Endothelial cell (in vitro differentiated cells): ENCODE measurements around the gene SENP8. TPM values are rescaled to one million over a fixed set of nuclear protein-coding genes. Genes with fewer than 3 reads are reported as not detected.

Experiments
- DNase-seq: peaks from one replicate; pipeline ENCODE4 v3.0.0; 2021; ENCODE audit warnings: low spot score
- H3K27ac Mint-ChIP-seq: one replicate; pipeline ENCODE4 v1.8.0; 2021; ENCODE audit warnings: mixed read lengths, inconsistent platforms; ENCODE audit not compliant: unreplicated experiment
- H3K27me3 Mint-ChIP-seq: one replicate; pipeline ENCODE4 v1.8.0; 2021; ENCODE audit warnings: mild to moderate bottlenecking, moderate library complexity, mixed read lengths, inconsistent platforms; ENCODE audit not compliant: unreplicated experiment
- H3K36me3 Mint-ChIP-seq: one replicate; pipeline ENCODE4 v1.8.0; 2021; ENCODE audit warnings: mild to moderate bottlenecking, low read depth, mixed read lengths, inconsistent platforms; ENCODE audit not compliant: unreplicated experiment
- H3K4me1 Mint-ChIP-seq: one replicate; pipeline ENCODE4 v1.8.0; 2021; ENCODE audit warnings: mild to moderate bottlenecking, mixed read lengths, inconsistent platforms; ENCODE audit not compliant: unreplicated experiment
- H3K4me3 Mint-ChIP-seq: one replicate; pipeline ENCODE4 v1.8.0; 2021; ENCODE audit warnings: mild to moderate bottlenecking, mixed read lengths, inconsistent platforms; ENCODE audit not compliant: unreplicated experiment
- H3K9me3 Mint-ChIP-seq: one replicate; pipeline ENCODE4 v1.8.0; 2021; ENCODE audit warnings: mixed read lengths, inconsistent platforms; ENCODE audit not compliant: unreplicated experiment
- total RNA-seq: library from RNA; stranded (reverse); fragmentation: NEBNext Ultra II Directional; extraction: Animal tissue kit (Norgen Biotek cat#: 25700); gene quantifications from one replicate; pipeline ENCODE4 v1.2.1, GENCODE V29; 2021; ENCODE audit not compliant: unreplicated experiment
- TF ChIP-seq, protein P1 (sequence below): fragments of 200-600 bp; sonication (generic); IDR thresholded peaks from one replicate; pipeline ENCODE4 v1.5.0; 2021; ENCODE audit warnings: antibody characterized with exemption; ENCODE audit not compliant: unreplicated experiment

The SENP8 gene
- total RNA-seq, 1 donor from 2014 or later, result 4.1 TPM

DNA sequence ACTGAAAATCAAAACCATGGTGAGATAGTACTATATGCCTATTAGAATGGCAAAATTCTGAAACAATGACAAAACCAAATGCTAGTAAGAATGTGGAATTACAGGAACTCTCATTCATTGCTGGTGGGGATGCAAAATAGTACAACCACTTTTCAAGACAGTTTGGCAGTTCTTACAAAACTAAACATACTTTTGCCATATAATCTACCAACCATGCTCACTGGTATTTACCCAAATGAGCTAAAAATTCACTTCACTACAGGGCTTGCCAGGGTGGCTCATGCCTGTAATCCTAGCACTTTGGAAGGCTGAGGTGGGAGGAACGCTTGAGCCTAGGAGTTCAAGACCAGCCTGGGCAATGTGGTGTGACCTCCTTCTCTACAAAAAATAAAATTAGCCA is 40.3 kb upstream of the SENP8 start:
- TF ChIP-seq, protein P1, sequence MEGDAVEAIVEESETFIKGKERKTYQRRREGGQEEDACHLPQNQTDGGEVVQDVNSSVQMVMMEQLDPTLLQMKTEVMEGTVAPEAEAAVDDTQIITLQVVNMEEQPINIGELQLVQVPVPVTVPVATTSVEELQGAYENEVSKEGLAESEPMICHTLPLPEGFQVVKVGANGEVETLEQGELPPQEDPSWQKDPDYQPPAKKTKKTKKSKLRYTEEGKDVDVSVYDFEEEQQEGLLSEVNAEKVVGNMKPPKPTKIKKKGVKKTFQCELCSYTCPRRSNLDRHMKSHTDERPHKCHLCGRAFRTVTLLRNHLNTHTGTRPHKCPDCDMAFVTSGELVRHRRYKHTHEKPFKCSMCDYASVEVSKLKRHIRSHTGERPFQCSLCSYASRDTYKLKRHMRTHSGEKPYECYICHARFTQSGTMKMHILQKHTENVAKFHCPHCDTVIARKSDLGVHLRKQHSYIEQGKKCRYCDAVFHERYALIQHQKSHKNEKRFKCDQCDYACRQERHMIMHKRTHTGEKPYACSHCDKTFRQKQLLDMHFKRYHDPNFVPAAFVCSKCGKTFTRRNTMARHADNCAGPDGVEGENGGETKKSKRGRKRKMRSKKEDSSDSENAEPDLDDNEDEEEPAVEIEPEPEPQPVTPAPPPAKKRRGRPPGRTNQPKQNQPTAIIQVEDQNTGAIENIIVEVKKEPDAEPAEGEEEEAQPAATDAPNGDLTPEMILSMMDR, result no peak
- Mint-ChIP-seq H3K4me1 (no peaks in the 10 kb centered on the region), H3K4me3 (no peak overlapping the region), H3K27me3 (no peaks in the 10 kb centered on the region), H3K9me3 (no peaks in the 10 kb centered on the region), H3K36me3 (no peaks in the 10 kb centered on the region), H3K27ac (no peak overlapping the region)
- DNase-seq, result no peak

DNA sequence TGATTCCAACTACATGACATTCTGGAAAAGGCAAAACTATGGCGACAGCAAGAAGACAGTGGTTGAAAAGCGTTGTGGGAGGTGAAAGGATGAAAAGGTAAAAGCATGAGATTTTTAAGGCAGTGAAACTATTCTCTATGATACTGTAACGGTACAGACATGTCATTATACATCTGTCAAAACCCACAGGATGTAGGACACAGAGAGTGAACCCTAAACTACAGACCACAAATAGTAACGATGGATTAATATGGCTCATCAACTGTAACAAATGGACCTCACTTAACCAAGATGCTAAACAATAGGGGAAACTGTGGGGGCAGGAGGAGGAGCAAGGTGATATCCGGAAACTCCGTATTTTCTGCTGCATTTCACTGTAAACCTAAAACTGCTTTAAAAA is 39.3 kb upstream of the SENP8 start:
- no peak for DNase-seq
- Mint-ChIP-seq H3K9me3 (no peaks in the 10 kb centered on the region), H3K4me1 (no peaks in the 10 kb centered on the region), H3K27ac (no peak overlapping the region), H3K27me3 (no peaks in the 10 kb centered on the region), H3K36me3 (no peaks in the 10 kb centered on the region), H3K4me3 (no peak overlapping the region)
- TF ChIP-seq, protein P1, result no peak

DNA sequence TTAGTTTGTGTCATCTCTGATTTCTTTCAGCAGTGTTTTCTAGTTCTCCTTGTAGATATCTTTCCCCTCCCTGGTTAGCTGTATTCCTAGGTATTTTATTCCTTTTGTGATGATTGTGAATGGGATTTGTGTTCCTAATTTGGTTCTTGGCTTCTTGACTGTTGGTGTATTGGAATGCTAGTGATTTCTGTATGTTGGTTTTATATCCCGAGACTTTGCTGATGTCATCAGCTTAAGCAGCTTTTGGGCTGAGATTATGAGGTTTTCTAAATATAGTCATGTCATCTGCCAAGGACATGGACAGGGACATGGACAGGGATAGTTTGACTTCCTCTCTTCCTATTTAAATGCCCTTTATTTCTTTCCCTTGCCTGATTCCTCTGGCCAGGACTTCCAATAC is 36.0 kb upstream of the SENP8 start:
- H3K4me3 Mint-ChIP-seq, result no peak overlapping the region
- no peaks in the 10 kb centered on the region for H3K4me1 Mint-ChIP-seq
- H3K9me3 Mint-ChIP-seq, result no peaks in the 10 kb centered on the region
- no peak overlapping the region for H3K27ac Mint-ChIP-seq
- no peaks in the 10 kb centered on the region for H3K27me3 Mint-ChIP-seq
- DNase-seq, result no peak
- peaks cover 5% of the 10 kb centered on the region for H3K36me3 Mint-ChIP-seq
- TF ChIP-seq, protein P1, result no peak

DNA sequence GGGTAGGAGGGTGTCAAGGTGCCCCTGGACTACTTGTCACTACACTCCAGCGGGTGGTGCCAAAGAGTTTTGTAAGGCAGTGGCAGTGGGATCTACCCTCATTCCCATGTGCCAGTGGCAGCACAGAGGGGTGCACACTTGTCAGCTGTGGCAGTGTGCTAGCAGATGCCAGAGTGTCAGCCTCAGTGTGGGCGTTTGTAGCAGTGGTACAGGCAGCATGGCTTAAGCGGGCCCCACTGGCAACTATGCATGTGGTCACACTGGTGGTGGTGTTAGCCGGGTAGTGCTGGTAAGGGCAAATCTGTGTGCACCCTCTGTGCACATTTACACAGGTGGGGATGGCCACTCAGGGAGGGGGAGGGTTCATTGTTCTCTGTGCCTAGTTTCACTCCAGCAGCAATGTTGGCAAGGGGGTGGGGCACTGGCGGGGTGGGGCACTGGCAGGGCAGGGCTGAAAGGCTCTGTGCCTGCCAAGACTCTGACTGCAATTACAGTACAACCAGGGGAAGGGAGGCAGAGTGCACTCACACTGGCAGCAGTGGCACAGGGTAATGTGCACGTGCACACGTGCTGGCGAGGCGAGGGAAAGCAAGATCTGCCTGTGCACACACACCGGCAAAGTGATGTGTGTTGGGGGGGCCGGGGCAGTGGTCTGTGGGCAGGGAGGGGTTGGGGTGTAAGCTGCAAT is 32.0 kb upstream of the SENP8 start:
- H3K27ac Mint-ChIP-seq, result no peak overlapping the region
- H3K4me1 Mint-ChIP-seq, result no peaks in the 10 kb centered on the region
- H3K9me3 Mint-ChIP-seq, result no peaks in the 10 kb centered on the region
- no peak overlapping the region for H3K4me3 Mint-ChIP-seq
- no peaks in the 10 kb centered on the region for H3K27me3 Mint-ChIP-seq
- no peak for DNase-seq
- TF ChIP-seq, protein P1, result no peak
- peaks cover 5% of the 10 kb centered on the region for H3K36me3 Mint-ChIP-seq

DNA sequence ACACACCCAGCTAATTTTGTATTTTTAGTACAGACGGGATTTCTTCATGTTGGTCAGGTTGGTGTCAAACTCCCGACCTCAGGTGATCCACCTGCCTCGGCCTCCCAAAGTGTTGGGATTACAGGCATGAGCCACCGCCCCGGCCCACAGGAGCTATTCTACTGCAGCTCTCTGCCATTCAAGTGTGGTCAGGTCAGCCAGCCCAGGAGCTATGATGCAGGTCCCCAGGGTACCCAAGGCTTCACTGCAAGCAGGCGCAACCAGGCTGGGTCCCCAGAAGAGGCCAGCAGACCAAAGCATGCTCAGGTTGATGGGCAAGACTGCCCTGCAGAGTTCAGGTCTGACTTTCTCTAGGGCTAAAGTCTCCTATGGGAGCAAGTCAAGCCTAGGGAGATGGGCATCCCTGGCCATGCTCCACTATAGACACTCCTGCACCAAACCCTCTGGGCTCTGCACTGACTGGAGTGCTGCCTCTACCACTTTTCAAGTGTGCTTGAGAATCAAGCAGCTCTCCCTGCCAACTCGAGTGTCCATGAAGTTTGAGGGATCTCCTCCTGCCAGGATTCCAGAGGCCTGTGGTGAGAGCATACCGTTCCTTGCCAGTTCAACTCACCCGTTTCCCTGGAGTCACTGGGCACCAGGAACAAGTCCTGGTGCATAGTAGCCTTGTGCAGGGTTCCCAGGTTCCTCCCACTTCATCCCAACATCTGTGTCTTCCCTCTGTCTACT is 31.1 kb upstream of the SENP8 start:
- peaks cover 5% of the 10 kb centered on the region for H3K36me3 Mint-ChIP-seq
- no peak overlapping the region for H3K27ac Mint-ChIP-seq
- H3K4me3 Mint-ChIP-seq, result no peak overlapping the region
- DNase-seq, result no peak
- H3K4me1 Mint-ChIP-seq, result no peaks in the 10 kb centered on the region
- H3K27me3 Mint-ChIP-seq, result no peaks in the 10 kb centered on the region
- no peaks in the 10 kb centered on the region for H3K9me3 Mint-ChIP-seq
- TF ChIP-seq, protein P1, result no peak
